Measurements from ENCODE around the gene TES.

DNA sequence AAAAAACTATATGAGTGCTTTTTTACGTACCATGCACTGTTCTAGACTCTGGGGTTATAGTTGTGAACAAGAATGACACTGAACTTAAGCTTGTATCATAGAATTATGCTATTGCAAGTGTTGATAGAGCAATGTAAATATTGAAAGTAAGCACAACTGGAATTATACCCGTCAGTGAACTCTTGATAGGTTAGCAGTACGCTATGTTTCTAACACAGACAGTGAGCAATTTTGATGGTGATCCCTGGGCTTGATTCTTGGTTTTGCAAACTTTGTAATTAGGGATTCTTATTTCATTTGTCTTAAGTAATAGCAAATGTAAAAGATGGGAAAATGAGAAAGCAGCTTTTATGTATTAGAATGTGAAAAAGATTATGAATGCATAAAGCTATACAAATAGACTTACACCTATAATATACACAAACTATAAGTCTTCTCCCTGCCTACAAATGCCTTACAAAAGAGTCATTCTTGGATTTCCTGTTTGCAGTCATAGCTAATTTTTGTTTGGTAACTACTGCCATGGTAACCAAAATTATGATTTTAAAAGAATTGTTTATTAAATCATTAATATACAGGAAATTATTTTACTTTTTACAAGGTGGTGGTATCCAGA, 6.7 kb downstream of the TES start:
- TF ChIP-seq, protein P1, sequence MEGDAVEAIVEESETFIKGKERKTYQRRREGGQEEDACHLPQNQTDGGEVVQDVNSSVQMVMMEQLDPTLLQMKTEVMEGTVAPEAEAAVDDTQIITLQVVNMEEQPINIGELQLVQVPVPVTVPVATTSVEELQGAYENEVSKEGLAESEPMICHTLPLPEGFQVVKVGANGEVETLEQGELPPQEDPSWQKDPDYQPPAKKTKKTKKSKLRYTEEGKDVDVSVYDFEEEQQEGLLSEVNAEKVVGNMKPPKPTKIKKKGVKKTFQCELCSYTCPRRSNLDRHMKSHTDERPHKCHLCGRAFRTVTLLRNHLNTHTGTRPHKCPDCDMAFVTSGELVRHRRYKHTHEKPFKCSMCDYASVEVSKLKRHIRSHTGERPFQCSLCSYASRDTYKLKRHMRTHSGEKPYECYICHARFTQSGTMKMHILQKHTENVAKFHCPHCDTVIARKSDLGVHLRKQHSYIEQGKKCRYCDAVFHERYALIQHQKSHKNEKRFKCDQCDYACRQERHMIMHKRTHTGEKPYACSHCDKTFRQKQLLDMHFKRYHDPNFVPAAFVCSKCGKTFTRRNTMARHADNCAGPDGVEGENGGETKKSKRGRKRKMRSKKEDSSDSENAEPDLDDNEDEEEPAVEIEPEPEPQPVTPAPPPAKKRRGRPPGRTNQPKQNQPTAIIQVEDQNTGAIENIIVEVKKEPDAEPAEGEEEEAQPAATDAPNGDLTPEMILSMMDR (IDR thresholded peaks at IDR 0.05), result no peak
- TF ChIP-seq POLR2AphosphoS5 (IDR thresholded peaks at IDR 0.05) (no peak), POLR2A (IDR thresholded peaks at IDR 0.05) (no peak)
